Stomach (tissue), 4 donors: Measurements from ENCODE around the gene BRD2.

Experiments
- CTCF ChIP-seq, 7 experiments: fragments of 450-650 bp in 4 of 7; fragments of 200-600 bp in 3 of 7; sonication (generic) in 3 of 7; IDR thresholded peaks; one replicate each; pipeline ENCODE4 v1.5.1; 2016 to 2019; ENCODE audit warnings: antibody characterized with exemption in 7 of 7, control low read depth in 2 of 7, mild to moderate bottlenecking in 1 of 7
- POLR2AphosphoS5 ChIP-seq, 3 donors: sonication (generic); formaldehyde crosslinking; IDR thresholded peaks; one replicate each; pipeline ENCODE4 v1.6.1; 2016; ENCODE audit warnings: antibody characterized with exemption in 3 of 3

- TF ChIP-seq CTCF (IDR thresholded peaks at IDR 0.05) (no peak), POLR2AphosphoS5 (IDR thresholded peaks at IDR 0.05) (no peak)
Observed at GRCh38 chr6:32973144-32974015, 5.0 kb downstream of the BRD2 start.
